HG03378 (cell line): ENCODE data around the gene MAP2K5.

Experiments
- ATAC-seq: cut with Tn5 transposase; IDR thresholded peaks from one replicate; pipeline ENCODE4 v1.9.1; 2021; ENCODE audit warnings: mild to moderate bottlenecking, moderate library complexity; ENCODE audit not compliant: unreplicated experiment

MAP2K5 gene

GRCh38 chr15:67542420-67543347, at the start of gene MAP2K5:
TSS of gene MAP2K5 (plus strand) at chr15:67542703. CDS start at chr15:67543336, 633 bp downstream.
- ATAC-seq = no peak

- ATAC-seq = no peak
Measured at GRCh38 chr15:67495585-67495984, 46.9 kb upstream of the MAP2K5 start.

GRCh38 chr15:67501177-67501835, 41.2 kb upstream of the MAP2K5 start:
- no peak for ATAC-seq

GRCh38 chr15:67501836-67502461, 40.6 kb upstream of the MAP2K5 start:
- no peak for ATAC-seq

- ATAC-seq = no peak
Measured at GRCh38 chr15:67504056-67504455, 38.4 kb upstream of the MAP2K5 start.

- ATAC-seq = no peak
Measured at GRCh38 chr15:67504796-67505195, 37.7 kb upstream of the MAP2K5 start.

- ATAC-seq = no peak
Measured at GRCh38 chr15:67505675-67506572, 36.6 kb upstream of the MAP2K5 start.

- no peak for ATAC-seq
Measured at GRCh38 chr15:67506775-67507747, 35.4 kb upstream of the MAP2K5 start.

- ATAC-seq = no peak
Measured at GRCh38 chr15:67508407-67508806, 34.1 kb upstream of the MAP2K5 start.

GRCh38 chr15:67509918-67510317, 32.6 kb upstream of the MAP2K5 start:
- no peak for ATAC-seq

GRCh38 chr15:67510597-67511190, 31.8 kb upstream of the MAP2K5 start:
- no peak for ATAC-seq

GRCh38 chr15:67511606-67512005, 30.9 kb upstream of the MAP2K5 start:
- no peak for ATAC-seq

GRCh38 chr15:67512140-67512539, 30.4 kb upstream of the MAP2K5 start:
- no peak for ATAC-seq

- no peak for ATAC-seq
Measured at GRCh38 chr15:67512933-67513714, 29.4 kb upstream of the MAP2K5 start.

- ATAC-seq = no peak
Measured at GRCh38 chr15:67515090-67515489, 27.4 kb upstream of the MAP2K5 start.

GRCh38 chr15:67515557-67515956, 26.9 kb upstream of the MAP2K5 start:
- no peak for ATAC-seq

- peak; percentile 3 for ATAC-seq
Measured at GRCh38 chr15:67520321-67521028, 22.0 kb upstream of the MAP2K5 start.
